ENCODE data around the gene POU3F2. TPM values are rescaled to one million over a fixed set of nuclear protein-coding genes. Genes with fewer than 3 reads are reported as not detected.

Gene POU3F2
- total and polyA plus RNA-seq, 9 of the 15 experiments (the other 6 are each of a cell fraction or from before 2014, with no cell fraction given) = 0.08 to 0.46 (median 0.36) TPM

DNA sequence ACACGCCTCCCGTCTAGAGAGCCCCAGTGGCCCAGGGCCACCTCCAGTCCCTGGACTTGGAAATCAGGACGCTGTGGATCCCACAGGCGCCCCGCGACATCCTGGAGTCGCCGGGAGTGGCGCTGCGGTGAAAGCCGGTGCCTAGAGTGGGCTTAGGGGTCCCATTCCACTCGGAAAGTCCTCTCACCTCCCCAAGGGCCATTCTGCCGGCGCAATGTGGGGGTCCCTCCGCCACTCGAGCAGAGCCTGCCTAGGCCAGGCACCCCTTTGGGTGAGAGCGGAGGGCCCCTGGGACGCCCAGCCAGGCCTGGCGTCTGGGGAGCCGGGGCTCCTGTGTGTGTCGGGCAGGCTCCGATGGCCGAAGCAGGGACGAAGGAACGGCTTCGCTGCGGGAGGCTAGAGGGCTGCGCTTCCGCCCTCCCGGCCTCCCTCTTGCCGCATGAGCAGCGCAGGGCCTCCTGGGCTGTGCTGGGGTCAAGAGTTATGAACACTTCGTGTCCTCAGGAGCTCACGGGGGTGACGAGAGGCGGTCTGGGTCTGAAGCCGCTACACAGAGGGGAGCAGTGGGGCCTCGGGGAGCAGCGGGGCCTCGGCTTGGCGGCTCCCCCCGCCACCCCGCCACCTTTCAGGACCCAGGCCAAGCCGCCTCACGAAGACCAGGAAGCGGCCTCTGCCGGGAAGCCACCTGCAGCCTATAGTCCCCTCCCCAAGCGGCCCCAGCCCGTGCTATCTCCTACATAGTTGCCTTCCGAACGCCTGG, 13.6 kb downstream of the POU3F2 start:
- DNase-seq (ENCODE audit: extremely low read depth in 1 of 4, low spot score in 3 of 4) (no peak), FAIRE-seq (no peak), ATAC-seq (no peak; the same call in 2 of the 3 replicates)
- H3K36me3 ChIP-seq (ENCODE audit: control insufficient read depth, insufficient read depth, low read length) = no peaks in the 10 kb centered on the region
- H2AFZ ChIP-seq (ENCODE audit: low read depth, low read length) = no peak overlapping the region
- ChIA-PET CTCF (ENCODE audit: low intra/inter-chr PET ratio) (interaction anchor here (0.6 kb wide), 1 partner anchor 14 kb away, joined by 3 read pairs; no protein-coding TSS in a partner anchor), POLR2A (no interaction called here)
- peaks cover 0 to 17% of the 10 kb centered on the region in 2 experiments; a peak in 2 of 5 replicates for H3K27me3 ChIP-seq (ENCODE audit: control insufficient read depth in 2 of 2, insufficient read depth in 2 of 2, low read length in 2 of 2)
- H3K9me3 ChIP-seq (replicated peaks; ENCODE audit: control insufficient read depth, insufficient read depth, low read depth, low read length) = no peaks in the 10 kb centered on the region; the same call in 1 of the 2 replicates
- no peak overlapping the region for H3K4me3 ChIP-seq
- TF ChIP-seq ZNF324 (CRISPR knock-in tag; IDR thresholded peaks at IDR 0.05) (no peak), TSHZ1 (CRISPR knock-in tag; IDR thresholded peaks at IDR 0.05) (no peak), CBX8 (IDR thresholded peaks at IDR 0.05; ENCODE audit: borderline replicate concordance, extremely low read depth, low read depth, low read length, poor library complexity, severe bottlenecking) (no peak), RNF2 (IDR thresholded peaks at IDR 0.05) (no peak), HMG20A (CRISPR knock-in tag; conservative IDR thresholded peaks at IDR 0.05) (no peak), NR2C2 (CRISPR knock-in tag; IDR thresholded peaks at IDR 0.05) (no peak), NR2C2 (tag; IDR thresholded peaks at IDR 0.05) (no peak), POLR2H (tag; IDR thresholded peaks at IDR 0.05; ENCODE audit: low read depth) (no peak)
- BruUV-seq (replicated peaks) = no TSS peak
- intact Hi-C loops (cut with micrococcal nuclease) (loop anchor here (5.0 kb wide), 3 partner anchors 269 to 1781 kb away; no protein-coding TSS in a partner anchor), in situ Hi-C loops (cut with MboI) (no loop called here)
- no peaks in the 10 kb centered on the region for H3K9me1 ChIP-seq (ENCODE audit: control insufficient read depth, insufficient read depth, low read length)
- no peak overlapping the region for H3K27ac ChIP-seq (ENCODE audit: extremely low read depth, low read depth, low read length)
- no peaks in the 10 kb centered on the region for H4K20me1 ChIP-seq (replicated peaks; ENCODE audit: control insufficient read depth, insufficient read depth, low read length)
- H3K4me1 ChIP-seq (replicated peaks in 1 of 2; ENCODE audit: control insufficient read depth in 2 of 2, insufficient read depth in 2 of 2, low read length in 2 of 2) = peaks cover 0 to 15% of the 10 kb centered on the region in 2 experiments; a peak in 1 of 5 replicates
- no peak overlapping the region for H3K4me2 ChIP-seq (ENCODE audit: insufficient read depth, low read length)
- 39% methylated on average over 26 of the region's 51 CpGs for WGBS (ENCODE audit: insufficient coverage, low coverage, missing lambda C conversion rate)
- H3K79me2 ChIP-seq (ENCODE audit: control insufficient read depth, insufficient read depth, low read length) = no peaks in the 10 kb centered on the region
- H3K9ac ChIP-seq (ENCODE audit: insufficient read depth in 1 of 2, low read depth in 2 of 2, low read length in 2 of 2) = no peak overlapping the region
